GM18519 (cell line): ENCODE data around the gene MYO16.
"Not testable (repeated sequence)": the region's sequence is repeated elsewhere in the genome, so short reads cannot be mapped to it uniquely, and the experiment has no call there.

ENCODE experiments used
- ATAC-seq: cut with Tn5 transposase; IDR thresholded peaks from one replicate; pipeline ENCODE4 v1.9.1; 2021; ENCODE audit warnings: mild to moderate bottlenecking, moderate library complexity; ENCODE audit not compliant: unreplicated experiment, low FRiP score

MYO16 gene

GRCh38 chr13:108733022-108733560 is 103.7 kb downstream of the MYO16 start:
- ATAC-seq, result no peak

GRCh38 chr13:108734676-108735075 is 105.3 kb downstream of the MYO16 start:
- ATAC-seq, result no peak

- no peak for ATAC-seq
Observed at GRCh38 chr13:108741930-108742329, 112.5 kb downstream of the MYO16 start.

GRCh38 chr13:108742701-108743451 is 113.5 kb downstream of the MYO16 start:
- no peak for ATAC-seq

- no peak for ATAC-seq
Observed at GRCh38 chr13:108743522-108743921, 114.1 kb downstream of the MYO16 start.

- ATAC-seq, result no peak
Observed at GRCh38 chr13:108747843-108748242, 118.4 kb downstream of the MYO16 start.

GRCh38 chr13:108752276-108752675 is 122.9 kb downstream of the MYO16 start:
- no peak for ATAC-seq

- no peak for ATAC-seq
Observed at GRCh38 chr13:108755083-108755482, 125.7 kb downstream of the MYO16 start.

GRCh38 chr13:108760129-108760528 is 130.7 kb downstream of the MYO16 start:
- ATAC-seq, result no peak

GRCh38 chr13:108760541-108760940 is 131.1 kb downstream of the MYO16 start:
- no peak for ATAC-seq

GRCh38 chr13:108768035-108768434 is 138.6 kb downstream of the MYO16 start:
- no peak for ATAC-seq

GRCh38 chr13:108769213-108770070 is 140.0 kb downstream of the MYO16 start:
- ATAC-seq, result no peak

- no peak for ATAC-seq
Observed at GRCh38 chr13:108775597-108775996, 146.2 kb downstream of the MYO16 start.

GRCh38 chr13:108776650-108777049 is 147.2 kb downstream of the MYO16 start:
- ATAC-seq, result no peak

GRCh38 chr13:108777421-108778420 is 148.3 kb downstream of the MYO16 start:
- no peak for ATAC-seq

- ATAC-seq, result no peak
Observed at GRCh38 chr13:108779308-108779707, 149.9 kb downstream of the MYO16 start.

GRCh38 chr13:108780706-108781105 is 151.3 kb downstream of the MYO16 start:
- no peak for ATAC-seq

GRCh38 chr13:108781312-108781711 is 151.9 kb downstream of the MYO16 start:
- no peak for ATAC-seq

GRCh38 chr13:108782480-108782879 is 153.1 kb downstream of the MYO16 start:
- ATAC-seq, result not testable (repeated sequence)

GRCh38 chr13:108785844-108786243 is 156.4 kb downstream of the MYO16 start:
- ATAC-seq, result no peak
